ENCODE measurements around the gene CD300LG.
"Not testable (repeated sequence)": the region's sequence is repeated elsewhere in the genome, so short reads cannot be mapped to it uniquely, and the experiment has no call there.

Gene CD300LG

GRCh38 chr17:43846963-43847371, at the start of gene CD300LG:
Gene CD300LG (plus strand): TSS chr17:43847176. CDS start chr17:43847217, 41 bp downstream.
- DNase-seq = no peak

GRCh38 chr17:43798024-43798423, 49.0 kb upstream of the CD300LG start:
- not testable (repeated sequence) for DNase-seq

GRCh38 chr17:43799047-43799446, 47.9 kb upstream of the CD300LG start:
- DNase-seq = no peak

GRCh38 chr17:43800736-43801135, 46.2 kb upstream of the CD300LG start:
- DNase-seq = no peak

GRCh38 chr17:43801844-43802243, 45.1 kb upstream of the CD300LG start:
- DNase-seq = no peak

GRCh38 chr17:43803758-43804157, 43.2 kb upstream of the CD300LG start:
- DNase-seq = no peak

GRCh38 chr17:43805117-43805516, 41.9 kb upstream of the CD300LG start:
- no peak for DNase-seq

GRCh38 chr17:43808076-43808475, 38.9 kb upstream of the CD300LG start:
- no peak for DNase-seq

GRCh38 chr17:43809121-43809520, 37.9 kb upstream of the CD300LG start:
- no peak for DNase-seq

GRCh38 chr17:43810226-43810715, 36.7 kb upstream of the CD300LG start:
- DNase-seq = no peak

GRCh38 chr17:43810823-43811222, 36.2 kb upstream of the CD300LG start:
- DNase-seq = no peak

GRCh38 chr17:43812396-43813265, 34.3 kb upstream of the CD300LG start:
- DNase-seq = no peak

- no peak for DNase-seq
Measured at GRCh38 chr17:43813386-43813785, 33.6 kb upstream of the CD300LG start.

- DNase-seq = no peak
Measured at GRCh38 chr17:43814026-43814425, 33.0 kb upstream of the CD300LG start.

- no peak for DNase-seq
Measured at GRCh38 chr17:43814714-43815113, 32.3 kb upstream of the CD300LG start.

- peak in 1 of 2 experiments; percentile 57 for DNase-seq
Measured at GRCh38 chr17:43816336-43817320, 30.3 kb upstream of the CD300LG start.

GRCh38 chr17:43817826-43818225, 29.1 kb upstream of the CD300LG start:
- no peak for DNase-seq

GRCh38 chr17:43818966-43819365, 28.0 kb upstream of the CD300LG start:
- no peak for DNase-seq

- no peak for DNase-seq
Measured at GRCh38 chr17:43820759-43821158, 26.2 kb upstream of the CD300LG start.

- no peak for DNase-seq
Measured at GRCh38 chr17:43822570-43823190, 24.3 kb upstream of the CD300LG start.

GRCh38 chr17:43823350-43824084, 23.5 kb upstream of the CD300LG start:
- DNase-seq = no peak

- DNase-seq = no peak
Measured at GRCh38 chr17:43825567-43825966, 21.4 kb upstream of the CD300LG start.
